ENCODE data around the gene IPO9. TPM values are rescaled to one million over a fixed set of nuclear protein-coding genes. Genes with fewer than 3 reads are reported as not detected.

Gene IPO9
- total RNA-seq, 2 donors from 2014 or later, result 22.9 to 52.0 TPM

- intact Hi-C loops (cut with DNase I), result no loop called here
- H3K4me1 ChIP-seq, result no peaks in the 10 kb centered on the region
Measured at GRCh38 chr1:201903135-201903534, 74.2 kb downstream of the IPO9 start.

GRCh38 chr1:201904579-201904978 lies 75.6 kb downstream of the IPO9 start:
- peak overlapping the region; percentile 57 for H3K27ac ChIP-seq
- intact Hi-C loops (cut with DNase I), result no loop called here
- TF ChIP-seq CTCF (IDR thresholded peaks at IDR 0.05), result no peak
- H3K9ac ChIP-seq (ENCODE audit: low read depth in 2 of 2, low read length in 2 of 2), result no peak overlapping the region
- no peak for DNase-seq
- no peaks in the 10 kb centered on the region for H3K27me3 ChIP-seq
- H3K4me3 ChIP-seq, result no peak overlapping the region
- H3K4me1 ChIP-seq, result no peaks in the 10 kb centered on the region
- no peaks in the 10 kb centered on the region for H3K36me3 ChIP-seq
- no peaks in the 10 kb centered on the region for H3K9me3 ChIP-seq

More at GRCh38 chr1:201903135-201903534, 74.2 kb downstream of the IPO9 start:
- Histone ChIP-seq H3K36me3 (no peaks in the 10 kb centered on the region), H3K27me3 (no peaks in the 10 kb centered on the region), H3K9me3 (no peaks in the 10 kb centered on the region), H3K9ac (ENCODE audit: low read depth in 2 of 2, low read length in 2 of 2) (no peak overlapping the region), H3K27ac (peak overlapping the region; percentile 52), H3K4me3 (no peak overlapping the region)
- DNase-seq, result no peak
- TF ChIP-seq CTCF (IDR thresholded peaks at IDR 0.05), result no peak

- Histone ChIP-seq H3K9ac (ENCODE audit: low read depth in 2 of 2, low read length in 2 of 2) (peak overlapping the region; percentile 19 to 26), H3K4me1 (no peaks in the 10 kb centered on the region), H3K4me3 (no peak overlapping the region), H3K36me3 (no peaks in the 10 kb centered on the region), H3K27ac (peak overlapping the region; percentile 57), H3K27me3 (no peaks in the 10 kb centered on the region), H3K9me3 (no peaks in the 10 kb centered on the region)
- DNase-seq, result no peak
- no peak for TF ChIP-seq CTCF (IDR thresholded peaks at IDR 0.05)
- intact Hi-C loops (cut with DNase I), result no loop called here
Measured at GRCh38 chr1:201905234-201905890, 76.4 kb downstream of the IPO9 start.

GRCh38 chr1:201906336-201906735 lies 77.4 kb downstream of the IPO9 start:
- no peaks in the 10 kb centered on the region for H3K36me3 ChIP-seq
- TF ChIP-seq CTCF (IDR thresholded peaks at IDR 0.05), result no peak
- peak overlapping the region; percentile 40 for H3K27ac ChIP-seq
- no peaks in the 10 kb centered on the region for H3K4me1 ChIP-seq
- intact Hi-C loops (cut with DNase I), result no loop called here
- no peaks in the 10 kb centered on the region for H3K27me3 ChIP-seq
- no peak overlapping the region for H3K4me3 ChIP-seq
- no peaks in the 10 kb centered on the region for H3K9me3 ChIP-seq
- no peak overlapping the region for H3K9ac ChIP-seq (ENCODE audit: low read depth in 2 of 2, low read length in 2 of 2)
- no peak for DNase-seq

- no peaks in the 10 kb centered on the region for H3K4me1 ChIP-seq
- no peak overlapping the region for H3K4me3 ChIP-seq
- no peaks in the 10 kb centered on the region for H3K27me3 ChIP-seq
- no peak overlapping the region for H3K27ac ChIP-seq
- TF ChIP-seq CTCF (IDR thresholded peaks at IDR 0.05), result no peak
- no peaks in the 10 kb centered on the region for H3K9me3 ChIP-seq
- H3K36me3 ChIP-seq, result no peaks in the 10 kb centered on the region
- no peak for DNase-seq
- intact Hi-C loops (cut with DNase I), result no loop called here
- no peak overlapping the region for H3K9ac ChIP-seq (ENCODE audit: low read depth in 2 of 2, low read length in 2 of 2)
Measured at GRCh38 chr1:201907621-201908020, 78.7 kb downstream of the IPO9 start.
